IMR-90 (cell line): Measurements from ENCODE around the gene ORM1. TPM values are rescaled to one million over a fixed set of nuclear protein-coding genes. Genes with fewer than 3 reads are reported as not detected.

Experiments
- ATAC-seq: fragments of 200-7000 bp; cut with Tn5 transposase; 2 replicates; pipeline ENCODE4 v1.9.1; 2020; ENCODE audit warnings: low read depth, mild to moderate bottlenecking, moderate library complexity
- BruUV-seq: library from RNA; stranded (reverse); fragments of 400-500 nt; replicated peaks from 2 replicates; lab custom pipeline; 2021; lab: Mats Ljungman, UMichigan
- CTCF ChIA-PET: fragments of 300-600 bp; formaldehyde crosslinking; extraction: SDS; loops from one replicate; lab custom pipeline; 2021; ENCODE audit warnings: antibody characterized with exemption; lab: Yijun Ruan, JAX
- POLR2A ChIA-PET: fragments of 300-600 bp; sonication (Branson Sonifier 250); formaldehyde crosslinking; loops from one replicate; lab custom pipeline; 2022; ENCODE audit warnings: antibody characterized with exemption; ENCODE audit not compliant: unreplicated experiment; lab: Charles Lee
- DNase-seq: peaks from one replicate; pipeline ENCODE4 v3.0.0; 2013
- H2AFZ ChIP-seq: replicated peaks from 2 replicates; pipeline ENCODE3; 2013; ENCODE audit warnings: low read length, mild to moderate bottlenecking; ENCODE audit not compliant: poor library complexity
- H2AK5ac ChIP-seq: 2 replicates; pipeline ENCODE4 v1.6.1; 2013; ENCODE audit warnings: low read depth, low read length, inconsistent platforms
- H2AK9ac ChIP-seq: replicated peaks from 2 replicates; pipeline ENCODE3; 2013; ENCODE audit warnings: mild to moderate bottlenecking, low read depth, low read length, moderate library complexity; ENCODE audit not compliant: poor library complexity
- H2BK120ac ChIP-seq: 2 replicates; pipeline ENCODE4 v1.6.1; 2013; ENCODE audit warnings: low read depth, low read length, inconsistent platforms
- H2BK15ac ChIP-seq: 3 replicates; pipeline ENCODE4 v1.6.1; 2013; ENCODE audit warnings: low read depth, low read length, inconsistent platforms
- H2BK20ac ChIP-seq: 2 replicates; pipeline ENCODE4 v1.6.1; 2013; ENCODE audit warnings: low read depth, mild to moderate bottlenecking, inconsistent platforms, low read length, moderate library complexity
- H2BK5ac ChIP-seq: 2 replicates; pipeline ENCODE4 v1.6.1; 2013; ENCODE audit warnings: mild to moderate bottlenecking, low read depth, low read length, inconsistent platforms; ENCODE audit not compliant: poor library complexity, severe bottlenecking
- H3K14ac ChIP-seq: replicated peaks from 2 replicates; pipeline ENCODE4 v1.6.1; 2013; ENCODE audit warnings: low read depth, low read length, inconsistent platforms
- H3K18ac ChIP-seq: 2 replicates; pipeline ENCODE4 v1.6.1; 2013; ENCODE audit warnings: low read depth, low read length, control low read depth
- H3K23ac ChIP-seq: 2 replicates; pipeline ENCODE4 v1.6.1; 2013; ENCODE audit warnings: low read depth, low read length, inconsistent platforms
- H3K27ac ChIP-seq: 2 replicates; pipeline ENCODE4 v1.5.1; 2013; ENCODE audit warnings: mild to moderate bottlenecking, control low read depth, low read length; ENCODE audit not compliant: insufficient read depth
- H3K27me3 ChIP-seq: 2 replicates; pipeline ENCODE4 v1.6.1; 2013; ENCODE audit warnings: low read length; ENCODE audit not compliant: control insufficient read depth, insufficient read depth
- H3K36me3 ChIP-seq: 2 replicates; pipeline ENCODE4 v1.6.1; 2013; ENCODE audit warnings: low read length, mixed read lengths; ENCODE audit not compliant: control insufficient read depth, insufficient read depth
- H3K4ac ChIP-seq: 2 replicates; pipeline ENCODE4 v1.6.1; 2013; ENCODE audit warnings: low read depth, low read length, inconsistent platforms
- H3K4me1 ChIP-seq: 2 replicates; pipeline ENCODE4 v1.6.1; 2013; ENCODE audit warnings: low read length, mixed read lengths; ENCODE audit not compliant: control insufficient read depth, insufficient read depth
- H3K4me2 ChIP-seq: 2 replicates; pipeline ENCODE4 v1.6.1; 2013; ENCODE audit warnings: low read depth, mild to moderate bottlenecking, control low read depth, low read length, moderate library complexity
- H3K4me3 ChIP-seq: 2 replicates; pipeline ENCODE4 v1.5.1; 2013; ENCODE audit warnings: low read depth, mild to moderate bottlenecking, control low read depth, low read length, moderate library complexity; ENCODE audit not compliant: insufficient read depth
- H3K56ac ChIP-seq: 2 replicates; pipeline ENCODE4 v1.6.1; 2013; ENCODE audit warnings: low read length, inconsistent platforms; ENCODE audit not compliant: insufficient read depth; ENCODE audit errors: extremely low read depth
- H3K79me1 ChIP-seq, 2 experiments: 2 replicates each; pipeline ENCODE4 v1.6.1; 2013; ENCODE audit warnings: low read length in 2 of 2, inconsistent platforms in 1 of 2, low read depth in 1 of 2
- H3K9ac ChIP-seq: 2 replicates; pipeline ENCODE4 v1.6.1; 2013; ENCODE audit warnings: low read depth, low read length, control low read depth
- H3K9me1 ChIP-seq: 2 replicates; pipeline ENCODE4 v1.6.1; 2013; ENCODE audit warnings: low read length, inconsistent platforms; ENCODE audit not compliant: insufficient read depth
- H3K9me3 ChIP-seq: 2 replicates; pipeline ENCODE4 v1.6.1; 2013; ENCODE audit warnings: low read length; ENCODE audit not compliant: control insufficient read depth, insufficient read depth
- H4K20me1 ChIP-seq: 2 replicates; pipeline ENCODE4 v1.6.1; 2013; ENCODE audit warnings: low read length, inconsistent platforms; ENCODE audit not compliant: insufficient read depth
- H4K5ac ChIP-seq: 2 replicates; pipeline ENCODE4 v1.6.1; 2013; ENCODE audit warnings: mild to moderate bottlenecking, low read depth, low read length, control low read depth
- H4K8ac ChIP-seq, 2 experiments: 2 replicates each; pipeline ENCODE4 v1.6.1; 2013; ENCODE audit warnings: low read depth in 2 of 2, low read length in 2 of 2, control low read depth in 1 of 2, inconsistent platforms in 1 of 2
- H4K91ac ChIP-seq: 2 replicates; pipeline ENCODE4 v1.6.1; 2013; ENCODE audit warnings: low read depth, low read length, inconsistent platforms; ENCODE audit not compliant: insufficient read depth
- ELK1 ChIP-seq: fragments of 150-350 bp; IDR thresholded peaks from 2 replicates; pipeline ENCODE4 v1.6.1; 2016; ENCODE audit warnings: low read depth, mild to moderate bottlenecking, low read length, moderate library complexity, borderline replicate concordance
- POLR2A ChIP-seq: IDR thresholded peaks from 2 replicates; pipeline ENCODE4 v1.6.1; 2012; ENCODE audit warnings: mild to moderate bottlenecking, low read depth, low read length
- WGBS, 2 experiments: methylation state at CpG; one replicate each; pipeline versions ENCODE4 v1.1.5 to v1.1.7; 2013; ENCODE audit warnings: missing lambda C conversion rate in 2 of 2; ENCODE audit not compliant: insufficient read length in 1 of 2; ENCODE audit errors: extremely low coverage in 2 of 2; 5-methylcytosine and 5-hydroxymethylcytosine counted together
- dilution Hi-C: fragments of 300-500 bp; cut with HindIII; formaldehyde crosslinking; loops from one replicate; pipeline ENCODE4 v1.14.3; 2018; ENCODE audit warnings: low sequenced_read_pairs; ENCODE audit not compliant: unreplicated experiment
- in situ Hi-C: fragments of 300-500 bp; cut with MboI; formaldehyde crosslinking; loops from 3 replicates; pipeline ENCODE4 v1.14.3; 2019; ENCODE audit warnings: low sequenced_read_pairs, inconsistent platforms, mixed read lengths
- intact Hi-C: fragments of 100-400 bp; cut with micrococcal nuclease; formaldehyde crosslinking; loops from 2 replicates; pipeline ENCODE4 v1.10.0; 2022
- polyA plus RNA-seq, 3 experiments: library from polyadenylated mRNA; depleted of rRNA; stranded (reverse); fragments of >200 nt; gene quantifications; 2 replicates each; pipeline ENCODE4 v1.2.3, GENCODE V29; 2012; ENCODE audit warnings: low replicate concordance in 1 of 3
- total RNA-seq: library from RNA; depleted of rRNA; stranded (reverse); fragments of >200 nt; gene quantifications from 2 replicates; pipeline ENCODE4 v1.2.3, GENCODE V29; 2012

Gene ORM1
- total and polyA plus RNA-seq, 2 of the 4 experiments (the other 2 are of a cell fraction): 0.18 TPM; not detected in 1

- Histone ChIP-seq H2BK5ac (no peak overlapping the region), H3K4ac (peak overlapping the region; percentile 63; the same call in 1 of the 2 replicates), H3K14ac (no peak overlapping the region), H4K8ac (no peak overlapping the region; a peak in 1 of 4 replicates), H4K5ac (no peak overlapping the region), H4K20me1 (peaks cover 2% of the 10 kb centered on the region), H4K91ac (no peak overlapping the region), H3K18ac (no peak overlapping the region), H3K4me2 (no peak overlapping the region), H3K27me3 (no peaks in the 10 kb centered on the region), H3K4me3 (no peak overlapping the region), H2BK15ac (no peak overlapping the region), H3K79me1 (peaks cover 7 to 43% of the 10 kb centered on the region in 2 experiments; a peak in 3 of 4 replicates), H3K9me3 (no peaks in the 10 kb centered on the region), H3K23ac (no peak overlapping the region), H2AK9ac (no peak overlapping the region), H2BK120ac (no peak overlapping the region), H3K9me1 (peaks cover 50% of the 10 kb centered on the region), H2AK5ac (peak overlapping the region; percentile 15; the same call in 1 of the 2 replicates), H2AFZ (no peak overlapping the region), H2BK20ac (no peak overlapping the region), H3K9ac (no peak overlapping the region), H3K4me1 (peaks cover 34% of the 10 kb centered on the region), H3K36me3 (peaks cover 3% of the 10 kb centered on the region; the same call in 1 of the 2 replicates), H3K56ac (no peak overlapping the region), H3K27ac (no peak overlapping the region)
- intact Hi-C loops: no loop called here
- dilution Hi-C loops: no loop called here
- DNase-seq (no peak), ATAC-seq (no peak)
- TF ChIP-seq ELK1: no peak
- no peak for TF ChIP-seq POLR2A
- POLR2A ChIA-PET: no interaction called here
- CTCF ChIA-PET: no interaction called here
- no CpG with 5 or more reads among the region's 10 CpGs for WGBS, 2 experiments
- in situ Hi-C loops: no loop called here
- BruUV-seq: no TSS peak
These were observed 40.8 kb upstream of the ORM1 start for GRCh38 chr9:114282104-114282485.
